Ramos (cell line): ENCODE measurements around the gene DYRK1A.

Source experiments
- in situ Hi-C: fragments of 300-500 bp; cut with MboI; formaldehyde crosslinking; loops from one replicate; pipeline ENCODE4 v1.14.3; 2022; ENCODE audit warnings: low sequenced_read_pairs; ENCODE audit not compliant: unreplicated experiment

Gene DYRK1A

DNA sequence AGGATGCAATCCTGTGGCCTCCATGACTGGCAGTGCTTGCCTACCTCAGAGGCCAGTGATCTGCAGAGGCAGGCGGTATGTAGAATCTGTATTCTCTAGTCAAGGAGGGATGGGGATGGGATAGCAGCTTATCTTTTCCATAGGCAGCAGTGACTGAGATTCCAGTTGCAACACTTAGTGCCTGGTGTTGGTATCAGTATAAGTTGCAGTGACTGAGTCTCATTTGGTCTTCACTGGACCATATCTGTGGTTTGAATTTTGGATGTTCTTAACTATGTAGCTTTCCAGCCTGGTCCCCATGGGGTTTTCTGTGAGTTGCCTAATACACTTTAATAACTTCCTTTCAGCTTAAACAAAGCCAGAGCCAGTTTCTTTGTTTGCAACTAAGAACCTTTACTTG is 16.5 kb downstream of the DYRK1A start:
- in situ Hi-C loops = no loop called here

DNA sequence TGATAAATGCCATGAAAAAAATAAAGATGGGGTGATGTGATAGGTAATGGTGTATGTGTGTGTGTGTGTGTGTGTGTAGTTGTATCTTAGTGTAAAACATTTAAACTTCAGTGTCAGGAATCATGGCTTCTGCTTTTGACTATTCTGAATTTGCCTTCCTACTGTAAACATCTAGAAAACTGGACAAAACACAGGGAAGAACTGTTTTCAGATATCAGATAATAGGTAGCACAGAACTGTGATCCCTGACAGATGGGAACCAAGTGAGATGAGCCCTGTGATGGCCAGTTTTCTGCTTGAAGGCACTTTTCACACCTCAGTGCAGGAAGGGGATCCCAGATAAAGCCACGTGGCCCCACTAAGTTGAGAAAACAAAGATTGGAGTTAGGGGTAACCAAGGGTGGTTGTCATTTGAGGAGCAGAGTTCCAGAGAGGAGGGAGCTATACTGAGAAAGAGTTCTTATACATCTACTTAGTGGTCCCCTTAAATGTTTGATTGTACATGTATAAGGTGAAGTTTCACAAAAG is 17.3 kb downstream of the DYRK1A start:
- in situ Hi-C loops = no loop called here

DNA sequence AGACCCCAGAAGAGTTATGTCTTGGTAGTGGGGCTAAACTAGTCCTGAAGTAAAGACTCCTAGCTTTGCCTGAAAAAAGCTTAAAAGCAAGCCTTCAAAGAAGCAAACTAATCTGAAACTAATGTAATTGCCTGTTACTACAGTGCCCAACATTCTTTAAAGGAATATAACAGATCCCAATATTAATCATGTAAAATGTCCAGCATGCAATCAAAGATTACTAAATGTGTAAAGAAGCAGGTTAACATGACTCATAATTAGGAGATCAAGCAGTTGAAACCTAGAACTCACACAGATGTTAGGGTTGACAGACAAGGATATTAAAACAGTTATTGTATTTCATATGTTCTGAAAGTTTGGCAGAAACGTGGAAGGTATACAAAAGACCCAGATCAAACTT is 17.8 kb downstream of the DYRK1A start:
- in situ Hi-C loops = no loop called here

DNA sequence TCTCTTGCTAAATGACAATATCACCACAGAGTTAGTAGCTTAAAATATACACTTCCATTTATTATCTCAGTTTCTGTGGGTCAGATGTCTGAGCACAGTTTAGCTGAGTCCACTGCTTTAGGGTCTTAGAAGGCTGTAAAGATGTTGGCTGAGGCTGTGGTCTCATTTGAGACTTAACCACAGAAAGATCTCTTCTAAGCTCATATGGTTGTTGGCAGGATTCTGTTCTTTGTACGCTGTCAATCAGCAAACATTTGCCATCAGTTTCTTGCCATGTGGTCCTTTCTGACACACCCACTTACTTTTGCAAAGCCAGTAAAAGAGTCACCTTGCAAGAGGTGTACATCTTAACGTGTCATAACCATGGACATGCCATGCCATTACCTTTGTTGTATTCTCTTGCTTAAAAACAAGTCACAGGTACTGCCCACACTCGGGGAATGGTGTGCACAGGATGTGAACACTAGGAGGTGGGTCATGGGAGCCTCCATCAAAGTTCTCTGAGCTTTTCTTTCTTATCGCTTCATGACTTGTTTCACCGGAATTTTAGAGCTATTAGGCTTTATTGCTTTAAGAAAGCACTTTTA is 18.7 kb downstream of the DYRK1A start:
- in situ Hi-C loops = no loop called here

DNA sequence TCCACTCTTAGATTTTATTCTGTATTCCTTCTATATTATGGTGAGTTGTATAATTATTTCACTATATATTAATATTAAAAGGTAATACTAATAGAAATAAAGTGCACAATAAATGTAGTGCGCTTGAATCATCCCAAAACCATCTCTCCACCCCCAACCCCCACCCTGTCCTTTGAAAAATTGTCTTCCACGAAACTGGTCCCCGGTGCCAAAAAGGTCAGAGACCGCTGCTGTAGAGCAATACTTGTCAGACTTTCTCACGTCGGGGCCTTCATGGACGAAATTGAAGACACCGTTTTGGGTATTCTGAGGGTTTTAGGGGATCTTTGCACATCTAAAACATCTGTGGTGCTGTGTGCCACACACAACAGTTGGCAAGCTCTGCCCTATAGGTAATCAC is 19.6 kb downstream of the DYRK1A start:
- in situ Hi-C loops = no loop called here

DNA sequence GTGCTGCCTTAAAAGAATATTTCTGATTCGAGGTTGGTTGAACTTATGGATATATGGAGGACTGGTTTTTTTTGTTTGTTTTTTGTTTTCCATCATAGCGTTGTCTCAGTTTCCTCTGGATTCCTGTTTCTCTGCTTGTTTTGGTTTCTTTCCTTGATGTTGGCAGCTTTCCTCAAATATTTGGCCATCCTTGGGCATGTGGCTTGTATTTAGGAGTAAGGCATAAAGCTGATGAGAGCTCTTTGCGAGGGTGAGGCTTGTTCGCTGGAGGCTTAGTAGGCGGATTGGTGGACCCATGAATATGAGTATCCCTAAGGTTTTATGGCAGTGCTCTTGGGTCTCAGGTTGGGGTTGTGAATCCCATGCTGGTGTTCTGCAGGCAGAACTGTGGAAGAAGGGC is 22.9 kb downstream of the DYRK1A start:
- in situ Hi-C loops = no loop called here

DNA sequence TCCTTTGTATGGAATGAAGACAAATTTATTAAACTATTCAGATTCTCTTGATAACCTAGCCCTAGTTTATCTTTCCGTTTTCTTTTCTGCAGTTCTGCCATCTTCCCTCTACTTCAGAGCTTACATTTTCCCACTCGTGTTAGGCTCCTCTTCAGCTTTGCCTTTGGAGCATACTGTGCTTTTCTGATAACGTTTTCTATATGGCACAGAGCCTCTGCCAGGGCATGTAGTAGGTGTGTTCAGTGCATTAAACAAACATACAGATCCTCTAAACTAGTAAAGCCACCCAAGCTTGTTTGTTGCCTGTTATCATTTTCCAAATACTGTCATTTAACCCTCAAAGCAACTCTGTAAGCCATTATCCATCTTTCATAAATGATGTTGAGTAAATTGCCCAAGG is 25.1 kb downstream of the DYRK1A start:
- in situ Hi-C loops = no loop called here

DNA sequence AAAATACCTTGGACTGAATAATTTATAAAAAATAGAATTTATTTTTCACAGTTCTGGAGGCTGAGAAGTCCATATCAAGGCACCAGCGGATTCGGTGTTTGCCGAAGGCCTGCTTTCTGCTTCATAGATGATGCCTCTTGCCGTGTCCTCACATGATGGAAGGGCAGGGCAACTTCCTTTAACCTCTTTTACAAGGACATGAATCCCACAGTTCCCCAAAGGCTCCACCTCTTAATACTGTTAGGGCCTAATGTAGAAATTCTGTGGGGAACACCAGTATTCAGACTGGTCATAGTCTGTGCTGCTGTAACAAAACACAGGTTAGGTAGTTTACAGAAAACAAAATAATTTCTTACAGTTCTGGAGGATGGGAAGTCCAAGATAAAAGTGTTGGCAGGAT is 25.9 kb downstream of the DYRK1A start:
- in situ Hi-C loops = no loop called here

DNA sequence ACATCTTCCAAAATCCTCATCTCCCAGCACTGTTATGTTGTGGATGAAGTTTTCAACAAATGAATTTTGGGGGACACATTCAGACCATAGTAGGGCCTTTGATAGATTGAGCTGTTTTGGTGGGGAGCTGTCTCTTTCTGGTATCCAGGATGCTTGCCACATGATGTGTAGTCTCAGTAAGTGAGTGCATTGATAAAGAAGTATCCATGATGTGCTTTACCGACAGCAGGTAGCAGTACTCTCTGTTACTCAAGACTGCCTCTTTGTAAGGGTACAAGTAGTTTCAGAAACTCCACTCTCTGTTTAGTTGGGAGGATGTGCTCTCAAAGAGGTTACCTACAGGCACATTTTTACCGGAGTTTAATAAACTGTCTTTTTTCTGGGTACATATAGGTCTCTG is 26.5 kb downstream of the DYRK1A start:
- in situ Hi-C loops = no loop called here

DNA sequence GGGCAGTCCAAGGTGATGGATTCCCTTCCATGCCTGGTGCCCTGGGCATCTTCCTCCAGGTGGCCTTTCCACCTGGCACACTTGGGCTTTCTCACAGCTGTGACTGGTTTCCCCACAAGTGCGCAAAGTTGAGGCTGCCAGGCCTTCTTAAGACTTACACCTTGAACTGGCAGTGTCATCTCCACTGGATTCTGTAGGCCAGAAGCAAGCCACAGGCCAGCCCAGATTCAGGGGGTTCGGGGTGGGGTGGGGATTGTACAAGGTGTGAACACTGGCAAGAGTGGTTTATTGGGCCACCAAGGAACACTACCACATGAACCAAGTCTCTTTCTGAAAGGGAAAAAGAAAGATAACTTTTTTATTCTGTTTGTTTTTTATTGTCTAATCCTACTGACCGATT is 27.2 kb downstream of the DYRK1A start:
- in situ Hi-C loops = no loop called here

DNA sequence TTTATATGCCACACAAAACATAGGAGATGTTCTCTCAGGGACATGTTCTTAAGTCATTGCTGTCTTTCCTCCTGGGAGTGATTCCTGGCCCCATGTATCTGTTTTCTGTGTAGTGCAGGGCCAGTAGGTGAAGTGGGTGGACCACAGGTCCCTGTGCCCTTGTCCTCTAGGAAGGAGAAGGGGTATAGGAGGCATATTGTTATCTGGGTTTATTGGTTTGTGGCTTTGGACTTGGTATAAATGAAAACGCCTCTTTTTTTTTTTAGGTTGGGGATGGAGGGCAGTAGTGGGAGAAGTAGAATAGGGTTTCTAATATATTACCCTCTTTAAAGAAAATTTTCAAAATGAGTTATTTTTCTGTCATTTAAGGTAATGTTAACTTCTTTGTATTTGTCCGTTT is 29.4 kb downstream of the DYRK1A start:
- in situ Hi-C loops = no loop called here

DNA sequence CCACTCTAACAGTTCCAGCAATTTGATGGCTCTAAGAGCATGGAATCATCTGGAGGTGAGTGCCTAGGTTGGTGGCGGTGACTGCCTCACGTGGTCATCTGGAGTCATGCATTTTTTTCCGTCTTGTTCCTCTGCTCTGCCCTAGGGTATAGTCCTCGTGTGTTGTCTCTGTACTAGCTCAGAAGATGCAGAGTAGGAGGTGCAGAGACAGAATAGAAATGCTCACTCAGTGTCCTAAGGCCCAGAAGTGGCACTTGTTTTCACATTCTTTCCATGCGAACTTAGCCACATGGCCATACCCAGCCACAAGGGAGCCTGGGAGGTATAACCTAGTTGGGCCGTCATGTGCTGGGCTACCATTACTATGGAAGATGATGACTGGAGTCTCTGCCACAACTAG is 30.3 kb downstream of the DYRK1A start:
- in situ Hi-C loops = no loop called here

DNA sequence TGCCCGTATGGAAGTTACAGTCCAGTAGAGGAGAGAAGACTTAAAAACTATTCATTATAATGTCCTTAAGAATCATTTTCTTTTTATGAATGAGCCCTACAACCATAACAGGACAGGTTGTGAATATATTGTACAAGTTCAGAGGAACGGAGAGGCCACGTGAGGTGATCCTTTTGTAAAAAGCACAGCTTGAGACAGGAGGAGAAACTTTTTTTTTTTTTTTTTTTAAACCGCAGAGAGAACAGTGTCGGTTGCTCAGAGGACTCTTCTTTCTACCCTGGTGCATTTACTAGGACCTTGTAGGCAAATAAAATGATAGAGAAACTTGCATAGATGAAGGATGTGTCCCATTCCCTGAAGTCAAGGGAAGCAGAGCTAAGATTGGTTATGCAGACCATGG is 32.1 kb downstream of the DYRK1A start:
- in situ Hi-C loops = no loop called here

DNA sequence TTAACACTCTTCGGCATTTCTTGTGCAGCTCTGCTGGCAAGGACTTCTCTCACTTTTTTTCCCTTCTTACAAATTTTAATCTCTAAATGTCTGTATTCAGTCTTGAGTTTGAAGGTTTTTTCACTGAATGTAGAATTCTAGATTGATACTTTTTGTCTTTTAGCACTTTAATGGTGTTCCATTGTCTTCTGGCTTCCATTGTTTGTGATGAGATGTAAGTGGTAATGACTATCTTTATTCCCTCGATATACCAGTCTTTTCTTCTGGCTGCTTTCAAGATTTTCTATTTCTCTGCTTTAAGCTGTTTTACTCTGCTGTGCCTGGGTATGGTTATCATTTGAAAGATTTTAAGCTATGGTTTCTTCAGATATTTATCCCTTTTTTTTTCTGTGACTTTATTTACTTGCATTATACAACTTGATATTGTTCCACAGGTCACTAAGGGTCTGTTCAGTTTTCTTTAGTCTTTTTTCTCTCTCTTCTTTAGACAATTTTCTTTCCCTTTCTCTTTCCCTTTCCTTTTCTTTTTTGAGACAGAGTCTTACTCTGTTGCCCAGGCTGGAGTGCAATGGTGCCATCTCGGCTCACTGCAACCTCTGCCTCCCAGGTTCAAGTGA is 35.8 kb downstream of the DYRK1A start:
- in situ Hi-C loops = no loop called here

DNA sequence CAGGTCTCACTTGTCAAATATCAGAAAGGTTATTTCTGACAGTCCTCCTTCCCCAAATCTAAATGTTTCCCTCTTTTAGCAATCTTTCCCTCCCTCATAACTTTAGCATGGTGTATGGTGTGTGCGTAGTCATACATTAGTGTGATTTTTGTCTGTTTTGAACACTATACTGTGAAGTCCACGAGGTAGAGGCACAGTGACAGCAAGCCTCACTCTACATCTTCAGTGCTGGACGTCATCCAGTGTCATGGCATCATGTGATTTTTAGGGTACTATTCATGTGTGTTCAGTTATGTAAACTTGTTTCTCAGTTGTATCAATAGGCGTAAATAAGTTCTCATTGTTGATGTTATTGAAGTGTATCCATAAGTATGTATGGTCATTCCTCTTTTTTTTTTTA is 39.1 kb downstream of the DYRK1A start:
- in situ Hi-C loops = no loop called here

DNA sequence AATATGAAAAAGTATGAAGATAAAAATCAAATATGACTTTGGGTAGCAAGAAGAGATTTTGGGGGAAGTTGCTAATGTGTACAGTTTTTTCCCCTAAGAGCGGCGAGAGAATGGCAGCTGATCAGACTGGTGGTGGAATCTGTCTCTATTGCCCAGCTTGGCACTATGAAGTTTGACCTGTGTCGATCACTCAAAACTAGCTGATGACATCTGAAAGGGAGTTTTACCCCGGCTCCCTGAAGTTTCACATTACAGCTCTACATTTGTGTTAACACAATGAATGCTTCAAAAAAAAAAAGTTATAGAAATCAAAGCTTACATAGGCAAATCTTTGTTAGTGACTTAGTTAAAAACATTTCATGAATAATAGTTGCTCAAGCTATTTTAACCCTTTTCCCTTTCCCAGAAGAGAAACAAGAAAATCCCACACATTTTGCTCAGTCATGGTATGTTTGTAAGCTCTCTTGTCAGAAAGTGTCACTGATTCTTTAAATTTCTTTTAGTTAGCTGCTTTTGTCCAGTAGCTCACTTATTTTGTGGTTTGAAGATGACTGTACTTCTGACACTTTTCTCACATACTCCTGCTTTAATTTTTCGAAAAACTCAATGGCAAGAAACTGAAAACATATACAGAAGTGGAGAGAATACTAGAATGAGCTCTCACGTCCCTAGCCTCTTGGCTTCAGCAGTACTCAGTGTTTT is 41.3 kb downstream of the DYRK1A start:
- in situ Hi-C loops = no loop called here

DNA sequence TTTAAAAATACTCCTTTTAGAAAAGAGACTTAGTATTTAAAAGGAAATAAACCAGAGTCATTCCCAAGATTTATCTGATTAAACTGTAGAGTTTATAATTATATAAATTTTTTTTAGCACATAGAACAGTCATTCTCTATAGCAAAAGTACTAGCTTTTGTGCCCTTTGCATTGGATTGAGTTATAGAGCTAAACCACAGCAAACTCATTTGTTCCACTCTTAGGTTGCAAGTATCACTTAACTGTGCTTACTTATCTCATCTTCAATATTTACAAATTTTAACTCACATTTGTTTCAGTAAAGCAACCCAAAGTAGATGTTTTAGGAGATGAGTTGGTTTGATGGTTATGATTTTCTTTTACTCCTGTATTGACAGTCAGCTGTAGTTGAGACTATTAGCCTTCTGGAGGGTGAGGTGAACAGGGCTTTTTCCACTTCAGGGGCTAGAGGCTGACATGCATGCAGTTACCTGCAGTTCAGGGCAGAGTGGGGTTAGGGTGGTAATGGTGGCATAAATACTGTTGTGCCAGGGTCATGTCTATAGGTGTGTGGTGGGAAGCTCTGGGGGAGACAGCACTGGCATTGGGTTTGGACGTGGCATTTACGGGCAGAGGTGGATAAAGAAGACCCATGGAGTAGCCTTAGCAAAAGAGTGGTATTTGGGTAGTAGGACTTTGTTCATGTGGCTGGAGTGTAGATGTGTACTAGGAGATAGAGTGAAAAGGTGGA is 42.1 kb downstream of the DYRK1A start:
- in situ Hi-C loops = no loop called here

DNA sequence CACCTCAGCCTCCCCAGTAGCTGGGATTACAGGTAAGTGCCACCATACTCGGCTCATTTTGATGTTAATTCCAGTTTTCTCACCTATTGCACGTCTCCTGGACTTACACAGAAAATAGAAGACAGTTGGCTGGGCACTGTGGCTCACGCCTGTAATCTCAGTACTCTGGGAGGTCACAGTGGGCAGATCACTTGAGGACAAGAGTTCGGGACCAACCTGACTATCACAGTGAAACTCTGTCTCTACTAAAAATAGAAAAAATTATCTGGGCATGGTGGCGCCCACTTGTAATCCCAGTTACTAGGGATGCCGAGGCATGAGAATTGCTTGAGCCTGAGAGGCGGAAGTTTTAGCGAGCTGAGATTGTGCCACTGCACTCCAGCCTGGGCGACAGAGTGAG is 44.1 kb downstream of the DYRK1A start:
- in situ Hi-C loops = no loop called here

DNA sequence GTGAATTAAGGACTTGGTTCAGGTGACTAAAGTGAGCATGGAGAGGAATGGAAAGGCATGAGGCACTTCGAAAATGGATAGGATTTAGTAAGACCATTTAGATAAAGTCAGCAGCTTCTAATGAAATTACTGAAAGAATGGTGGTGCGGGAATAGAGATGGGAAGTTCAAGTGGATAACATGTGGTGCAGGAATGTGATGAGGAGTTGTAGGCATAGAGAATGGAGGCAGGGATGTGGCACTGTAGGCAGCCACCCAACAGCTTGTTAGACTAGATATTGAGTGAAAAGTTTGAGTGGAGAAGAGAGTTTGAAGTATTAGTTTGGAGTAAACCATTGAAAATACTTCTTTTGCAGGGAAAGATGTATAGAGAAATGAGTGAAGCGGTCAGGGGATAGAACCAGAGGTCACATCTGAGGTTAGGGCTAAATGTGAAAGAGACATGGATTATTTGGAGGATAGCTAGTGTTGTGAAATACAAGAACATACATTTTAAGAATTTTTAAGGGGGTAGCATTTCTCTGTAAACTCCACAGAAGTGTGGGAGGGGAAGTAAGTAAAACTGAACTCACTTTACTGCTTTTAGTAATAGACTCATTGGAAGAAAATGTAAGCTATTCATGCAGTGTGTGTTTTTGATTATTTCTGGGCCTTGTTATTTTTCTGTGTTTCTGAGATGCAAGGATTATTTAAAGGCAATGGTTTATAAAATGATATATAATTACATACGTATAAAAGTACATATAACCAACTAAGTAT is 46.2 kb downstream of the DYRK1A start:
- in situ Hi-C loops = no loop called here

DNA sequence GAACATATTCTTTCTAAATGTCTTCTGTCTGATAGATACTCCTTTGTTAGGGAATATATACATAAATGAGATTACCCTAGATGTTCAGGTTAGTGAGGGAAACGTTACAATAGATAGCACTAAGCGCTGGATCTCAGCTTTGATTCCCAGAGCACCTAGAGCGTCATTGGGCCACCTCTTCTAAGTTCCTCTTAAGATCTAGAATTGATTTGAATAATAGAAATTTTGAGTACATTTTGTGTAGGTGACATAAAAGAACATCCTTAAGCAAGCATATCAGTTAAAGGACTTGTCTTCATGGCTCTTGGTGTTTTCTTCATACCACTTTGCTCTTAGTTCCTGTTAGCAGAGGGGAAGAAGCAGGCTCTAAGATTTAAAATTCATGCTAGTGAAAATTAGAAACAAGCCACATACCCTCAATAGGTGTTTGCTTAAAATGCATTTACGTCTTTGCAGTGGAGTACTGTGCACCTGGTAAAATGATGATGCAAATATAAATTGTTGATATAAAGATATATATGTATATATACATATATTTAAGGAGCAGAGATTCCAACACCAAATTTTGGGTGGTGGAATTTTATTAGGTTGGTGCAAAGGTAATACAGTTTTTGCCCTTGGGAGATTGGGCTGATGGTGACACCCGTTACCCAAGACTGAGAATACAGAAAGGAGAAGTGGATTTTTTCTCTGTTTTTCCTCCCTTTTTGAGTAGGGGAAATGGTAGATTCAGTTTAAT is 47.1 kb downstream of the DYRK1A start:
- in situ Hi-C loops = no loop called here
